Esophagus muscularis mucosa (tissue), 4 donors: ENCODE results near the gene ARHGAP15. TPM values are rescaled to one million over a fixed set of nuclear protein-coding genes. Genes with fewer than 3 reads are reported as not detected.

ENCODE experiments used
- DNase-seq: peaks from one replicate; pipeline ENCODE4 v3.0.0-alpha.2; 2017; ENCODE audit errors: extremely low spot score
- H3K27ac ChIP-seq, 4 donors: fragments of 200-600 bp; sonication (generic); replicated peaks in 1 of 4; 1 replicate in 3 of 4; 2 replicates in 1 of 4; pipeline ENCODE4 v1.5.1; 2016 to 2019; ENCODE audit warnings: mild to moderate bottlenecking in 1 of 4
- H3K27me3 ChIP-seq, 4 donors: fragments of 200-600 bp; sonication (generic); one replicate each; pipeline versions ENCODE4 v1.5.1 to v1.6.0; 2016 to 2019
- H3K36me3 ChIP-seq, 4 donors: fragments of 200-600 bp; sonication (generic); one replicate each; pipeline ENCODE4 v1.5.1; 2016 to 2019
- H3K4me1 ChIP-seq, 4 donors: fragments of 200-600 bp; sonication (generic); one replicate each; pipeline ENCODE4 v1.5.1; 2016 to 2019
- H3K4me3 ChIP-seq, 4 donors: fragments of 200-600 bp; sonication (generic); 1 replicate in 2 of 4; 2 replicates in 2 of 4; pipeline ENCODE4 v1.5.1; 2016 to 2019; ENCODE audit warnings: mild to moderate bottlenecking in 4 of 4, moderate library complexity in 1 of 4
- H3K9me3 ChIP-seq, 4 donors: fragments of 200-600 bp; sonication (generic); 1 replicate in 3 of 4; 2 replicates in 1 of 4; pipeline ENCODE4 v1.5.1; 2016 to 2019
- EP300 ChIP-seq: sonication (generic); formaldehyde crosslinking; IDR thresholded peaks from one replicate; pipeline ENCODE4 v1.6.1; 2017; ENCODE audit warnings: antibody characterized with exemption
- POLR2A ChIP-seq: fragments of 450-650 bp; IDR thresholded peaks from one replicate; pipeline ENCODE4 v1.6.1; 2017; ENCODE audit warnings: antibody characterized with exemption, moderate library complexity, mild to moderate bottlenecking, low read depth
- POLR2AphosphoS5 ChIP-seq, 2 donors: sonication (generic); formaldehyde crosslinking; IDR thresholded peaks; one replicate each; pipeline ENCODE4 v1.6.1; 2017; ENCODE audit warnings: antibody characterized with exemption in 2 of 2
- WGBS: methylation state at CpG from one replicate; pipeline ENCODE4 v1.1.5; 2018; 5-methylcytosine and 5-hydroxymethylcytosine counted together
- intact Hi-C: fragments of 100-400 bp; cut with DNase I; formaldehyde crosslinking; loops from one replicate; pipeline ENCODE4 v1.15.1; 2023
- total RNA-seq, 4 donors: library from RNA; depleted of rRNA; stranded (reverse); fragments of >200 nt; gene quantifications; one replicate each; pipeline versions ENCODE4 v1.1.0 to v1.2.1, GENCODE V29; 2016
- TF ChIP-seq, protein P1 (sequence below), 3 experiments: fragments of 200-600 bp in 2 of 3; fragments of 450-650 bp in 1 of 3; sonication (generic) in 2 of 3; IDR thresholded peaks; one replicate each; pipeline ENCODE4 v1.5.1; 2017 to 2019; ENCODE audit warnings: antibody characterized with exemption in 3 of 3, mild to moderate bottlenecking in 2 of 3, moderate library complexity in 1 of 3

The ARHGAP15 gene
- total RNA-seq, 4 donors from 2014 or later = 5.4 to 13.3 (median 7.1) TPM

DNA sequence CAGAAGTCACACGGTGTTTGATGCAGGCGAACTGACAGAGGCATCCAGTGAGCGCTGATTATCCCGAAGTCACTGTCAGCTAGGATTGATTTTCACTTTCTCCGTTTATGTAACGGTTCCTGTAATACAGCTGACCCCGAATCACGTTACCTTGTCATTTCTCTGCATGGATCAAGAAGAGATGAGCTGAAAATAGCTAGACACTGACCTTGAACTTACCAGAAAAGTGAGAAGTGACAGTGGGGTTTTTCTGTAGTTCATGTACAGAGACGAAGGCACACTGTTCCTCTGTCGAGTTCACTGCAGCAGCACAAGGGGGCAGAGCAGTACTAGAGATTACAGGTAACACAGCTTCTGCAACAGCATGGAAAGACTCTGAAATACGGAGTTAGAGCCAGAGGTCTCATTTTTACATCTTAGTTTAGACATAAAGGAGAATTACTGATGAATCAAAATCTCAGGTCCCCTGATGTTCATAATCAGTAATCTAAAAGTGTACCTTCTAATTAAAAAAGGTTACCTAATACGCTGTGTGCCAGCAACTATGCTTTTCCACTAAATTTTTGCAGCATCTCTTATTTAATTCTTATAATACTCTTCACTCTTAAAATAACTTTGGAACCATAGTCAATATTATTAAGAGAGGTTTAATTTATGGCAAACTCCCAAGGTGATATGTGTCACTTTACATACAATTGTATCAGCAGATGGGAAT is 33.1 kb downstream of the ARHGAP15 start:
- peak overlapping the region in 1 of 4 donors; percentile 8 for H3K4me3 ChIP-seq
- peaks cover 0 to 8% (median 0%) of the 10 kb centered on the region in 4 donors for H3K27me3 ChIP-seq
- H3K27ac ChIP-seq = no peak overlapping the region
- H3K4me1 ChIP-seq = peaks cover 0 to 6% (median 2%) of the 10 kb centered on the region in 4 donors
- no peak for DNase-seq
- intact Hi-C loops = loop anchor here (10.0 kb wide), 1 partner anchor 93 kb away; no protein-coding TSS in a partner anchor
- H3K36me3 ChIP-seq = no peaks in the 10 kb centered on the region
- WGBS = 45% methylated on average over 12 of the region's 12 CpGs
- TF ChIP-seq, protein P1, sequence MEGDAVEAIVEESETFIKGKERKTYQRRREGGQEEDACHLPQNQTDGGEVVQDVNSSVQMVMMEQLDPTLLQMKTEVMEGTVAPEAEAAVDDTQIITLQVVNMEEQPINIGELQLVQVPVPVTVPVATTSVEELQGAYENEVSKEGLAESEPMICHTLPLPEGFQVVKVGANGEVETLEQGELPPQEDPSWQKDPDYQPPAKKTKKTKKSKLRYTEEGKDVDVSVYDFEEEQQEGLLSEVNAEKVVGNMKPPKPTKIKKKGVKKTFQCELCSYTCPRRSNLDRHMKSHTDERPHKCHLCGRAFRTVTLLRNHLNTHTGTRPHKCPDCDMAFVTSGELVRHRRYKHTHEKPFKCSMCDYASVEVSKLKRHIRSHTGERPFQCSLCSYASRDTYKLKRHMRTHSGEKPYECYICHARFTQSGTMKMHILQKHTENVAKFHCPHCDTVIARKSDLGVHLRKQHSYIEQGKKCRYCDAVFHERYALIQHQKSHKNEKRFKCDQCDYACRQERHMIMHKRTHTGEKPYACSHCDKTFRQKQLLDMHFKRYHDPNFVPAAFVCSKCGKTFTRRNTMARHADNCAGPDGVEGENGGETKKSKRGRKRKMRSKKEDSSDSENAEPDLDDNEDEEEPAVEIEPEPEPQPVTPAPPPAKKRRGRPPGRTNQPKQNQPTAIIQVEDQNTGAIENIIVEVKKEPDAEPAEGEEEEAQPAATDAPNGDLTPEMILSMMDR (IDR thresholded peaks at IDR 0.05) = peak; percentile 40 to 57 (median 45)
- TF ChIP-seq POLR2AphosphoS5 (IDR thresholded peaks at IDR 0.05) (no peak), POLR2A (no peak)
- H3K9me3 ChIP-seq = no peaks in the 10 kb centered on the region

DNA sequence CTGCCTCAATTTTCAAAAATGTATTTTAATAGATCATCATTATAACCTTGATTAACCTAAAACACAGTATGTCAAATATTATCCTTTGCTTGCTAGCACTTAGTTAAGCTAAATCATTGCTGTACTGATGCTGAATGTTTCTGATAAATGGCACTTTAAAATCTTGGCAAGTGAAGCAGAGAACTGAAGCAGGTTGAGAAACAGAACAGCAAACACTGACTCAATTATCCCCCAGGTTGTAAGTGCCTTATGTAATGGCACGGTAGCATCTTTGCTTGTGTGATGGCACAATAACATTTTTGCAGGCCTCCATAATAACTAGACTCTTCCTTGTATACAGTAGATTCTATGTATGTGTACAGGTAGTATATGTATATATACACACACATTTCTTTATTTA is 33.8 kb downstream of the ARHGAP15 start:
- intact Hi-C loops = loop anchor here (10.0 kb wide), 1 partner anchor 92 kb away; no protein-coding TSS in a partner anchor
- TF ChIP-seq, protein P1 (IDR thresholded peaks at IDR 0.05) = no peak
- no peak for TF ChIP-seq POLR2AphosphoS5 (IDR thresholded peaks at IDR 0.05)
- no peak for TF ChIP-seq EP300
- TF ChIP-seq POLR2A = no peak
- Histone ChIP-seq H3K27ac (no peak overlapping the region), H3K27me3 (peaks cover 0 to 8% (median 0%) of the 10 kb centered on the region in 4 donors), H3K4me3 (no peak overlapping the region), H3K36me3 (no peaks in the 10 kb centered on the region), H3K4me1 (peaks cover 0 to 6% (median 2%) of the 10 kb centered on the region in 4 donors), H3K9me3 (no peaks in the 10 kb centered on the region)
- no peak for DNase-seq
- whole genome bisulfite sequencing = 91% methylated on average over 1 of the region's 1 CpG

DNA sequence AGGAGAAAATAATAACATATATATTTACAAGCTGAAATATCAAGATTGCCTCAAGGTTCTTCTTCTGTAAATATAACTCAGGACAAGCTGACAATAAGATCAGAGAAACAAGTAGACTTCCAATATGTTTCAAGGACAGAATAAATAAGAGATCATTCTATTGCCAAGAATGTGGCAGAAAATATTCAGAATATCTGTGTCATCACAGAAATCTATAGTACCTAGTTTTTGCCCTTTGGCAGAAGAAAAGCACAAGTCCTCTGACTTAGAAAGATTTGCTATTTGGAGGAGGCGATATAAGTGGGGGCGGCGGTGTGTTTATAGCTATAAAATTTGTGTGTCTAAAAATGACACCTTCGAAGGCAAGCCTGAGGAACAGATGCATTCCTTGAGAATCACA is 34.3 kb downstream of the ARHGAP15 start:
- TF ChIP-seq POLR2A (no peak), POLR2AphosphoS5 (IDR thresholded peaks at IDR 0.05) (no peak), EP300 (no peak)
- TF ChIP-seq, protein P1 (IDR thresholded peaks at IDR 0.05) = no peak
- H3K4me1 ChIP-seq = peaks cover 0 to 6% (median 2%) of the 10 kb centered on the region in 4 donors
- H3K27ac ChIP-seq = no peak overlapping the region
- H3K9me3 ChIP-seq = no peaks in the 10 kb centered on the region
- H3K27me3 ChIP-seq = peaks cover 0 to 8% (median 0%) of the 10 kb centered on the region in 4 donors
- no peak for DNase-seq
- H3K4me3 ChIP-seq = no peak overlapping the region
- intact Hi-C loops = loop anchor here (10.0 kb wide), 1 partner anchor 91 kb away; no protein-coding TSS in a partner anchor
- H3K36me3 ChIP-seq = no peaks in the 10 kb centered on the region
- WGBS = 85% methylated on average over 4 of the region's 4 CpGs

DNA sequence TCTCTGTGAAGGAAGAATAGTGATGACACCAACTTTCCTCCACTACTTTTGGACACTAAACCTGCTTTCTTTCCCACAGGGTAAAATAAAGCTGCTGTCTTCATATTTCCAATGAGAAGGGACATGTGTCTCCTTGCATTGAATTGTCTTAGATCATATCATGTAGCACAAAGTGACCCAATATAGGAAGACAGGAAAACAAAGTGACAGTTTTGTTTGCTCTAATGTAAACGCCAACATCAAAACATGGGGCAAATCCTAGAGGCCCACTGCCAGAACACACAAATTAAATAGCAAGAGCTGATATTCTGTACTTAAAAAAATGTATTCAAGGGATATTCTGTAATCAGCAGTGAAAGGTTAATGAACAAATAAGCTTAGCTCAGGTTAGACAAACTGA is 36.1 kb downstream of the ARHGAP15 start:
- H3K36me3 ChIP-seq = no peaks in the 10 kb centered on the region
- TF ChIP-seq, protein P1 (IDR thresholded peaks at IDR 0.05) = no peak
- TF ChIP-seq POLR2A (no peak), POLR2AphosphoS5 (IDR thresholded peaks at IDR 0.05) (no peak), EP300 (no peak)
- no peak overlapping the region for H3K4me3 ChIP-seq
- H3K27me3 ChIP-seq = peaks cover 0 to 8% (median 0%) of the 10 kb centered on the region in 4 donors
- peaks cover 0 to 6% (median 2%) of the 10 kb centered on the region in 4 donors for H3K4me1 ChIP-seq
- intact Hi-C loops = loop anchor here (10.0 kb wide), 1 partner anchor 90 kb away; no protein-coding TSS in a partner anchor
- 100% methylated on average over 1 of the region's 1 CpG for WGBS
- no peak overlapping the region for H3K27ac ChIP-seq
- no peak for DNase-seq
- no peaks in the 10 kb centered on the region for H3K9me3 ChIP-seq
